ENCODE measurements around the gene HDLBP.

Gene HDLBP

GRCh38 chr2:241229563-241230401 lies 85.7 kb downstream of the HDLBP start (continued):
- TF ChIP-seq TOX (CRISPR knock-in tag; IDR thresholded peaks at IDR 0.05; ENCODE audit: borderline replicate concordance) (no peak), ZNF8 (CRISPR knock-in tag; IDR thresholded peaks at IDR 0.05) (no peak), BACH2 (CRISPR knock-in tag; IDR thresholded peaks at IDR 0.05; ENCODE audit: borderline replicate concordance) (no peak)

- ATAC-seq, result no peak
- no peak for TF ChIP-seq ZFP30 (CRISPR knock-in tag; IDR thresholded peaks at IDR 0.05)
- no peak for TF ChIP-seq CREB5 (CRISPR knock-in tag; IDR thresholded peaks at IDR 0.05; ENCODE audit: low read depth)
- TF ChIP-seq TOX (CRISPR knock-in tag; IDR thresholded peaks at IDR 0.05; ENCODE audit: borderline replicate concordance), result no peak
- TF ChIP-seq ESRRG (CRISPR knock-in tag; IDR thresholded peaks at IDR 0.05), result no peak
- TF ChIP-seq PPARA (CRISPR knock-in tag; IDR thresholded peaks at IDR 0.05; ENCODE audit: borderline replicate concordance), result no peak
- no peak for TF ChIP-seq SNAI2 (CRISPR knock-in tag; IDR thresholded peaks at IDR 0.05)
- no peak for TF ChIP-seq TSHZ2 (CRISPR knock-in tag; IDR thresholded peaks at IDR 0.05)
- no peak for TF ChIP-seq PATZ1 (CRISPR knock-in tag; IDR thresholded peaks at IDR 0.05; ENCODE audit: borderline replicate concordance)
- TF ChIP-seq CSRNP3 (CRISPR knock-in tag; IDR thresholded peaks at IDR 0.05), result no peak
- no peak for TF ChIP-seq TCF4 (CRISPR knock-in tag; IDR thresholded peaks at IDR 0.05; ENCODE audit: borderline replicate concordance)
- TF ChIP-seq ZFP3 (CRISPR knock-in tag; IDR thresholded peaks at IDR 0.05), result no peak
- TF ChIP-seq POU6F1 (CRISPR knock-in tag; IDR thresholded peaks at IDR 0.05; ENCODE audit: borderline replicate concordance, low read depth), result no peak
- no peak for TF ChIP-seq ZNF8 (CRISPR knock-in tag; IDR thresholded peaks at IDR 0.05)
- no peak for TF ChIP-seq ZC3H10 (CRISPR knock-in tag; IDR thresholded peaks at IDR 0.05)
- TF ChIP-seq CSDC2 (CRISPR knock-in tag; IDR thresholded peaks at IDR 0.05), result no peak
- no peak for TF ChIP-seq ARNTL (CRISPR knock-in tag; IDR thresholded peaks at IDR 0.05; ENCODE audit: borderline replicate concordance, low read depth)
Measured at GRCh38 chr2:241228860-241229516, 86.5 kb downstream of the HDLBP start.

GRCh38 chr2:241228081-241228859 lies 87.2 kb downstream of the HDLBP start:
- TF ChIP-seq GLIS3 (CRISPR knock-in tag; IDR thresholded peaks at IDR 0.05), result no peak
- no peak for TF ChIP-seq TCF4 (CRISPR knock-in tag; IDR thresholded peaks at IDR 0.05; ENCODE audit: borderline replicate concordance)
- TF ChIP-seq TOX (CRISPR knock-in tag; IDR thresholded peaks at IDR 0.05; ENCODE audit: borderline replicate concordance), result no peak
- no peak for TF ChIP-seq POU6F1 (CRISPR knock-in tag; IDR thresholded peaks at IDR 0.05; ENCODE audit: borderline replicate concordance, low read depth)
- TF ChIP-seq ZNF8 (CRISPR knock-in tag; IDR thresholded peaks at IDR 0.05), result no peak
- no peak for TF ChIP-seq PATZ1 (CRISPR knock-in tag; IDR thresholded peaks at IDR 0.05; ENCODE audit: borderline replicate concordance)
- ATAC-seq, result no peak
